Measurements from ENCODE around the gene RNF126. TPM values are rescaled to one million over a fixed set of nuclear protein-coding genes. Genes with fewer than 3 reads are reported as not detected.

Gene RNF126
- total RNA-seq, 4 donors from 2014 or later: 96.0 to 118 (median 106) TPM

GRCh38 chr19:687569-688166 is 24.7 kb upstream of the RNF126 start:
- Histone ChIP-seq H3K9me3 (no peaks in the 10 kb centered on the region), H3K4me3 (no peak overlapping the region), H3K36me3 (no peaks in the 10 kb centered on the region), H3K4me1 (no peaks in the 10 kb centered on the region), H3K27me3 (no peaks in the 10 kb centered on the region), H3K27ac (no peak overlapping the region)
- WGBS: 94% methylated on average over 11 of the region's 11 CpGs
- no peak for DNase-seq (ENCODE audit: low spot score in 2 of 2)
- TF ChIP-seq CTCF (IDR thresholded peaks at IDR 0.05) (no peak), POLR2AphosphoS5 (IDR thresholded peaks at IDR 0.05) (no peak), POLR2A (IDR thresholded peaks at IDR 0.05) (no peak), EP300 (IDR thresholded peaks at IDR 0.05) (no peak)

GRCh38 chr19:686589-687297 is 23.7 kb upstream of the RNF126 start:
- TF ChIP-seq CTCF (IDR thresholded peaks at IDR 0.05) (no peak), POLR2A (IDR thresholded peaks at IDR 0.05) (no peak), POLR2AphosphoS5 (IDR thresholded peaks at IDR 0.05) (no peak), EP300 (IDR thresholded peaks at IDR 0.05) (no peak)
- 82% methylated on average over 13 of the region's 17 CpGs for whole genome bisulfite sequencing
- DNase-seq (ENCODE audit: low spot score in 2 of 2): no peak
- Histone ChIP-seq H3K4me1 (no peaks in the 10 kb centered on the region), H3K36me3 (no peaks in the 10 kb centered on the region), H3K9me3 (no peaks in the 10 kb centered on the region), H3K27ac (no peak overlapping the region), H3K4me3 (no peak overlapping the region), H3K27me3 (no peaks in the 10 kb centered on the region)

- TF ChIP-seq POLR2AphosphoS5 (IDR thresholded peaks at IDR 0.05): no peak
- TF ChIP-seq POLR2A (IDR thresholded peaks at IDR 0.05): no peak
- TF ChIP-seq EP300 (IDR thresholded peaks at IDR 0.05): no peak
- TF ChIP-seq CTCF (IDR thresholded peaks at IDR 0.05): no peak
- no peak overlapping the region for H3K4me3 ChIP-seq
- no peak overlapping the region for H3K27ac ChIP-seq
- H3K4me1 ChIP-seq: peaks cover 5% of the 10 kb centered on the region
- no peak for DNase-seq (ENCODE audit: low spot score in 2 of 2)
- no peaks in the 10 kb centered on the region for H3K27me3 ChIP-seq
- H3K36me3 ChIP-seq: no peaks in the 10 kb centered on the region
- WGBS: 88% methylated on average over 11 of the region's 31 CpGs
- H3K9me3 ChIP-seq: no peaks in the 10 kb centered on the region
Measured at GRCh38 chr19:685454-685931, 22.5 kb upstream of the RNF126 start.

- no peak for DNase-seq (ENCODE audit: low spot score in 2 of 2)
- Histone ChIP-seq H3K27me3 (no peaks in the 10 kb centered on the region), H3K4me3 (no peak overlapping the region), H3K27ac (no peak overlapping the region), H3K36me3 (no peaks in the 10 kb centered on the region), H3K4me1 (peaks cover 20% of the 10 kb centered on the region), H3K9me3 (no peaks in the 10 kb centered on the region)
- 40% methylated on average over 1 of the region's 25 CpGs for WGBS
- TF ChIP-seq POLR2AphosphoS5 (IDR thresholded peaks at IDR 0.05): no peak
- TF ChIP-seq EP300 (IDR thresholded peaks at IDR 0.05): no peak
- no peak for TF ChIP-seq CTCF (IDR thresholded peaks at IDR 0.05)
- no peak for TF ChIP-seq POLR2A (IDR thresholded peaks at IDR 0.05)
Measured at GRCh38 chr19:682678-683320, 19.8 kb upstream of the RNF126 start.
